Measurements from ENCODE around the gene SLC4A5. TPM values are rescaled to one million over a fixed set of nuclear protein-coding genes. Genes with fewer than 3 reads are reported as not detected.
A peak's percentile ranks its signal among the peaks of the same experiment; 100 is the strongest.
"Not testable (repeated sequence)": the region's sequence is repeated elsewhere in the genome, so short reads cannot be mapped to it uniquely, and the experiment has no call there.

Gene SLC4A5
- total RNA-seq, 4 donors from 2014 or later: 0.62 to 2.3 (median 1.2) TPM

DNA sequence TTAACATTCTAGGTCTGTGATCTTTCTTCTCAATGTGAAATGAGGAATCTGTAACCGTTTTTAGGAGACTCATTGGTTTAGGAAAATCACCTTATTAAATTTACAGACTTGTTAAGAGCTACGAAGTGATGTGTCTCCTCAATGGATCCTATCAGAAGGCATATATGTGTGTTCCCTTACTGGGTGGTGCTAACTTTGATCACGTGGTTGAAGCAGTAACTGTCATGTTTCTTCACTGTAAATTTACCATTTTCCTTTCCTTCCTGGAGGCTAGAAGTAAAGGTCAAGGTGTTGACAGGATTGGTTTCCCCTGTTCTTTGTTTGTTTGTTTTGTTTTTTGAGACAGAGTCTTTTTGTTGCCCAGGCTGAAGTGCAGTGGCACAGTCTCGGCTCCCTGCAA lies 146.2 kb downstream of the SLC4A5 start:
- no peak for TF ChIP-seq POLR2A (IDR thresholded peaks at IDR 0.05)
- TF ChIP-seq, protein P1, sequence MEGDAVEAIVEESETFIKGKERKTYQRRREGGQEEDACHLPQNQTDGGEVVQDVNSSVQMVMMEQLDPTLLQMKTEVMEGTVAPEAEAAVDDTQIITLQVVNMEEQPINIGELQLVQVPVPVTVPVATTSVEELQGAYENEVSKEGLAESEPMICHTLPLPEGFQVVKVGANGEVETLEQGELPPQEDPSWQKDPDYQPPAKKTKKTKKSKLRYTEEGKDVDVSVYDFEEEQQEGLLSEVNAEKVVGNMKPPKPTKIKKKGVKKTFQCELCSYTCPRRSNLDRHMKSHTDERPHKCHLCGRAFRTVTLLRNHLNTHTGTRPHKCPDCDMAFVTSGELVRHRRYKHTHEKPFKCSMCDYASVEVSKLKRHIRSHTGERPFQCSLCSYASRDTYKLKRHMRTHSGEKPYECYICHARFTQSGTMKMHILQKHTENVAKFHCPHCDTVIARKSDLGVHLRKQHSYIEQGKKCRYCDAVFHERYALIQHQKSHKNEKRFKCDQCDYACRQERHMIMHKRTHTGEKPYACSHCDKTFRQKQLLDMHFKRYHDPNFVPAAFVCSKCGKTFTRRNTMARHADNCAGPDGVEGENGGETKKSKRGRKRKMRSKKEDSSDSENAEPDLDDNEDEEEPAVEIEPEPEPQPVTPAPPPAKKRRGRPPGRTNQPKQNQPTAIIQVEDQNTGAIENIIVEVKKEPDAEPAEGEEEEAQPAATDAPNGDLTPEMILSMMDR (IDR thresholded peaks at IDR 0.05): no peak
- 66 to 70% methylated on average over 4 of the region's 4 CpGs for WGBS, 2 donors
- Histone ChIP-seq H3K4me1 (peaks cover 0 to 40% (median 30%) of the 10 kb centered on the region in 3 donors), H3K36me3 (no peaks in the 10 kb centered on the region), H3K4me3 (no peak overlapping the region), H3K9me3 (no peaks in the 10 kb centered on the region), H3K27ac (no peak overlapping the region), H3K27me3 (no peaks in the 10 kb centered on the region)
- intact Hi-C loops (cut with DNase I): no loop called here
- no peak for DNase-seq

GRCh38 chr2:74194799-74195198 lies 148.4 kb downstream of the SLC4A5 start:
- DNase-seq: no peak
- TF ChIP-seq POLR2A (IDR thresholded peaks at IDR 0.05): no peak
- TF ChIP-seq, protein P1 (IDR thresholded peaks at IDR 0.05): no peak
- no peak overlapping the region for H3K27ac ChIP-seq
- no peaks in the 10 kb centered on the region for H3K9me3 ChIP-seq
- intact Hi-C loops (cut with DNase I): no loop called here
- peaks cover 0 to 18% (median 10%) of the 10 kb centered on the region in 3 donors for H3K4me1 ChIP-seq
- H3K27me3 ChIP-seq: no peaks in the 10 kb centered on the region
- H3K36me3 ChIP-seq: no peaks in the 10 kb centered on the region
- no peak overlapping the region for H3K4me3 ChIP-seq
- WGBS, 2 donors: 85 to 100% methylated on average over 1 of the region's 1 CpG

GRCh38 chr2:74191596-74192380 lies 151.4 kb downstream of the SLC4A5 start:
- Histone ChIP-seq H3K4me3 (no peak overlapping the region), H3K4me1 (peaks cover 6 to 13% (median 10%) of the 10 kb centered on the region in 3 donors), H3K27ac (no peak overlapping the region), H3K36me3 (no peaks in the 10 kb centered on the region), H3K9me3 (no peaks in the 10 kb centered on the region), H3K27me3 (no peaks in the 10 kb centered on the region)
- intact Hi-C loops (cut with DNase I): no loop called here
- DNase-seq: no peak
- 68 to 69% methylated on average over 6 of the region's 6 CpGs for WGBS, 2 donors
- TF ChIP-seq, protein P1 (IDR thresholded peaks at IDR 0.05): no peak
- no peak for TF ChIP-seq POLR2A (IDR thresholded peaks at IDR 0.05)

DNA sequence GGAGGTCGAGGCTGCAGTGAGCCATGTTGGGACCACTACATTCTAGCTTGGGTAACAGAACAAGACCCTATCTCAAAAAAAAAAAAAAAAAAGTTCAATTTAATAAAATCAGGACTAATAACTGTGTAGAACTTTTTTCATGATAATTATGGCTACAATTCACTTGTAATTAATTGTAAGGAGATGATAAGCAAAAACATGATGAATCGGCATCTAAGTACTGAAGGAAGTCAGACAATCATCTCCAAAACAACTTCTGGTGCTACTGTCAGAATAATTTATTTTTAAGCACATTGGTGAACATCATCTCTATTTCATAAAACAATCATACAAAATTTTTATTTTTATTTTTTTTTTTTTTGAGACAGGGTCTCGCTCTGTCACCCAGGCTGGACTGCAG lies 154.5 kb downstream of the SLC4A5 start:
- 61 to 67% methylated on average over 3 of the region's 3 CpGs for WGBS, 2 donors
- Histone ChIP-seq H3K27me3 (no peaks in the 10 kb centered on the region), H3K27ac (no peak overlapping the region), H3K9me3 (no peaks in the 10 kb centered on the region), H3K4me3 (no peak overlapping the region), H3K4me1 (peaks cover 6 to 13% (median 10%) of the 10 kb centered on the region in 3 donors), H3K36me3 (no peaks in the 10 kb centered on the region)
- intact Hi-C loops (cut with DNase I): no loop called here
- DNase-seq: no peak
- TF ChIP-seq, protein P1 (IDR thresholded peaks at IDR 0.05): no peak
- no peak for TF ChIP-seq POLR2A (IDR thresholded peaks at IDR 0.05)

- H3K36me3 ChIP-seq: no peaks in the 10 kb centered on the region
- WGBS, 2 donors: 13 to 32% methylated on average over 5 to 6 of the region's 6 CpGs
- no peak for DNase-seq
- H3K27me3 ChIP-seq: no peaks in the 10 kb centered on the region
- H3K4me1 ChIP-seq: peaks cover 6 to 13% (median 10%) of the 10 kb centered on the region in 3 donors
- H3K4me3 ChIP-seq: no peak overlapping the region
- H3K27ac ChIP-seq: peak overlapping the region; percentile 49 to 70 (median 61)
- TF ChIP-seq, protein P1 (IDR thresholded peaks at IDR 0.05): no peak
- TF ChIP-seq POLR2A (IDR thresholded peaks at IDR 0.05): no peak
- no peaks in the 10 kb centered on the region for H3K9me3 ChIP-seq
- intact Hi-C loops (cut with DNase I): no loop called here
Measured at GRCh38 chr2:74188018-74188601, 155.1 kb downstream of the SLC4A5 start.

DNA sequence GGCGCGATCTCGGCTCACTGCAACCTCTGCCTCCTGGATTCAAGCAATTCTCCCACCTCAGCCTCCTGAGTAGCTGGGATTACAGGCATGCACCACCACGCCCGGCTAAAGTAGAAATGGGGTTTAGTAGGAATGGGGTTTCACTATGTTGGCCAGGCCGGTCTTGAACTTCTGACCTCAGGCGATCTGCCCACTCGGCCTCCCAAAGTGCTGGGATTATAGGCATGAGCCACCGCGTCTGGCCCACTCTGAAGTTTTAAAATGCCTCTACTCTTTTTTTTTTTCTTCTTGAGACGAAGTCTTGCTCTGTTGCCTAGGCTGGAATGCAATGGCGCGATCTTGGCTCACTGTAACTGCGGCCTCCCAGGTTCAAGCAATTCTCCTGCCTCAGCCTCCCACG lies 156.5 kb downstream of the SLC4A5 start:
- intact Hi-C loops (cut with DNase I); H3K9me3 ChIP-seq; DNase-seq; H3K36me3 ChIP-seq; H3K4me3 ChIP-seq; H3K27me3 ChIP-seq: not testable (repeated sequence)
- H3K27ac ChIP-seq: peak overlapping the region in 2 of 4 donors; percentile 19 to 62
- 93 to 95% methylated on average over 15 of the region's 15 CpGs for WGBS, 2 donors
- peaks cover 6 to 13% (median 10%) of the 10 kb centered on the region in 3 donors for H3K4me1 ChIP-seq

Measured in esophagus squamous epithelium (tissue), 5 donors.